GM19455 (cell line): ENCODE data around the gene MAP4.

ENCODE experiments used
- ATAC-seq: cut with Tn5 transposase; IDR thresholded peaks from one replicate; pipeline ENCODE4 v1.9.1; 2021; ENCODE audit not compliant: unreplicated experiment

MAP4 gene

DNA sequence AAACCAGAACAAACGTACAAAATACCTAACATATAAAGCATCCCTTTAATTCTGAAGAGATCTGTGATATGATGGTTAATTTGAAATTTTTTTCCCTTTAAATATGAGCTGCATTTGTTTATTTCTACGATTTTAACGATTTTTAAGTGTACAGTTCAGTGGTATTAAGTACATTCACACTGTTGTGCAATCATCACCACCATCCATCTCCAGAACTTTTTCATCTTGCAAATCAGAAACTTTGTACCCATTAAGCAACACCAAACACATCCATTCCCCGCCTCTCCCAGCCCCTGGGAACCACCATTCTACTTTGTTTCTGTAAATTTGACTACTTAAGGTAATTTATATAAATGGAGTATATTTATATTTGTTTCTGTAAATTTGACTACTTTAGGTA lies 51.5 kb downstream of the MAP4 start:
- no peak for ATAC-seq

DNA sequence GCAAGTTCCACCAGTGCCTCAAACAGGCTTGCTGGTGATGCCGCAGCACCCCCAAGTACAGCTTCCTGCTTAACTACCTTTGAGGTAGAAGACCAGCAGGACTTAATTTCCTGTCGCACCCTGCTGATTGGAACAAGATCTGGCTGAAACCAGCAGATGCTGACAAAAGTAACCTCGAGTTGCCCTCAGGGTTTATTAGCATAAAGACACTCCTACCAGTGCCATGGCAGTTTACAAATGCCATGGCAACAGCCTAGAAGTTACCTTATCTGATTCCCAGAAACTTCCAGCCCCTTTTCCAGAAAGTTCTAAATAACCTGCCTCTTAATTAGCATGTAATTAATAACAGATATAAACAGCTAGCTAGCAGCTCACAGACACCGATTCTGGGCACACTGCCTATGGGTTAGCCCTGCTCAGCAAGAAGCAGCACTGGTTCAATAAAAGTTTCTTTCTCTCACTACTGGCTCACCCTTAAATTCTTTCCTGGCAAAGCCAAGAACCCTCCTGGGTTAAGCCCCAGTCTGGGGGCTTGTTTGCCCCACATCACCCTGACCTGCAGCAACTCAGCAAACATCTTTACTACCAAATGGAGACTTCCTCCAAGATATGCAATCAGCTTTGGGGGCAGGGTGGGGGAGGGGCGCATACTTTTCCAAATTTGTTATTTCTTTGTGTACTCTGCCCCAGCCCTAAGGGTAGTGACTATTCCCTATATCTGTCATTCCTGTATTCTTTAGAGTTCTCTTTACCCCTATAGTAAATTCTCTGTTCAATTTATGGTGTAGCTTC lies 54.2 kb downstream of the MAP4 start:
- ATAC-seq: no peak

DNA sequence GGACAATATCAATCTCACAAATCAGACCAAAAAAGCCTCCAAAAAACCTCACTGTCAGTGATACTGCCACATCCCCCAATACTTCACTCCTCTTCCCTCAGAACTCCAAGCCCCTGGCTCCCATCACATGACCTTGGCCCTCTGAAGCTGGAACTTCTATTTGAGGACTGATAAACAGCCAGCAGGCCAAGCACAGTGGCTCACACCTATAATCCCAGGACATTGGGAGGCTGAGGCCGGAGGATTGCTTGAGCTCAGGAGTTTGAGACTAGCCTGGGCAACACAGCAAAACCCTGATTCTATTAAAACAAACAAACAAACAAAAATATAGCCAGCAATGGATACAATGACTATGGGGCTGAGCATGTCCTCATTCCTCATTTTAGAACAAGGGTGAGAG lies 55.2 kb downstream of the MAP4 start:
- ATAC-seq: no peak

DNA sequence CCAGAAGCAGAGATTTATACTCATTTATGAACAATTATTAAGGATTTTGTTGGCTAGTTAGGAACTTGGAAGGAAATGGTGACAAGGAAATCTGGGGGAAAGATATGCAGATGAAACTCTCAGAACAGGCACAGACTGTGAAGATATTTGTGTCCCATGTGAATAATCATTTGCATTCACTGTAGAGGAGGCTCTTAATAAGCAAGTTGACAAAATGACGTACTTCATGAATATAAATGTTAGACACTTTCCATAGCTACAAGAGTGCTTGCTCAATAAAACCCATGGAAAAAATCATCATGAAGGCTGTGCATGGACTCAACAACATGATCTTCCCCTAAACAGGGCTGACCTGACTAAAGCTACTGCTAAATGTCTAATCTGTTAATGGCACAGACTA lies 59.7 kb downstream of the MAP4 start:
- ATAC-seq: no peak

DNA sequence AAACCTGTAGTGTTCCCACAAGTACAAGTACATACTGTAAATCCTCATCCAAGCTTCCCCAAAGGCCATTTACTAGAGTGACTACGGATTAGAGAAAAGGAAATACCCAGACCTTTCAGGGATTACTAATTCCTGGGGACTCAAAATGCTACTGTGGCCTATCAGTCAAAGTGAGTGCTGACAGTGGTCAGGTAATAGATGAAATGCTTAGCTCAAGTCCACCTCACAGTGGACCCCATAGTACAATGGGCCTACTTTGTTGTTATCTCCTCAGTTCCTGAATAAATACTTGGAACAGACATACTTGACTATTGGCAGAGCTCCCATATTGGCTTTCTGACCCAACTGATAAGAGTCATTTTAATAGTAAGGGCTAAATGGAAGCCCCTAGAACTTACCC lies 61.6 kb downstream of the MAP4 start:
- ATAC-seq: no peak

DNA sequence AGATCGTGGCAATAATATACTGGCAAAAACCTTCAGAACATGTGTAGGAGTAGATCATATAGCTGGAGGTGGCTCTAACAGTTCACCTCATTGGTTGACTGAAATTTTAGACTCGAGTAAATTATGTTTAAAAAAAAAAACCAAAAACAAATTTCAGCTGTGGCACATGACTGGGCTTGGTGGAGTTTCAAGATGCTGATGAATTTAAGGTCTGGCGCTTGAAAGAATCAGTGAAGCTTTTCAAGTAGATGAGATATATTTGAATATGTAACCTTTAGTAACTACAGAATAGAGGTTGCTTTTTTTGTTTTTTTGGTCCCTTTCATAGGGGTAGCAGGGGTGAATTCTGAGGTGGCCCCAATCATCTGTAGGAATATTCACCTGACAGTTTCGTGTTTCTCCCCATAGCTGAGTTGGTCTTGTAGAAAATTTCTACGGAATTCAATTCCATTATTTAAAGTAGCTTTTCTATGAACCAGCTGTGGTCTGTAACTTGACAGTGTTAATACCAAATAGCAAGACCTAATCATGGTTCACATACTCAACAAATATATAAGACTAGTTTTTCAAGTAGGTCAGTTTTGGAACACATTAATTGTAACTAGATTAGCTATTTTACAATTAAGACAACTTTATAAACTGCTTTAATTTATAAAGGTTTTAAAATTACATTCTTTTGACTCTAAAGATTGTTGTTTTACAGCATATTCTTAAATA lies 65.6 kb downstream of the MAP4 start:
- ATAC-seq: no peak

DNA sequence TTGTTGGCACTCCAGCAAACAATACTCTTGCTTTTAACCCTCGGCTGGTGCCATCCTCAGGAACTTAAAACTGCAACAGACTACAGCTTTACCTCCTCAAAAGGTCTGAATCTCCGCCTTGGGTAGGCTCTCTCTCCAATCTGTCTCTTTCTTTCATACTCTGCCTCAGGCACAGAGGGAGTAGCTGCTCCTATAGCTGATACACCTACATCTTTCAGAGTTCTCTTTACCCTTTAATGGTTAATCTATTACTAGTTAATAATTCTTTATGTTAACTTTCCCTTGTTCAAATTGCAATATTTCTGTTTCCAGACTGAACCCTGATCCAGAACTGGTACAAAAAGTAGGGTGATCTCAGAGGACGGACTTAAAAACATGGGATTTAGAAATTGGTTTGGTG lies 66.2 kb downstream of the MAP4 start:
- ATAC-seq: no peak

DNA sequence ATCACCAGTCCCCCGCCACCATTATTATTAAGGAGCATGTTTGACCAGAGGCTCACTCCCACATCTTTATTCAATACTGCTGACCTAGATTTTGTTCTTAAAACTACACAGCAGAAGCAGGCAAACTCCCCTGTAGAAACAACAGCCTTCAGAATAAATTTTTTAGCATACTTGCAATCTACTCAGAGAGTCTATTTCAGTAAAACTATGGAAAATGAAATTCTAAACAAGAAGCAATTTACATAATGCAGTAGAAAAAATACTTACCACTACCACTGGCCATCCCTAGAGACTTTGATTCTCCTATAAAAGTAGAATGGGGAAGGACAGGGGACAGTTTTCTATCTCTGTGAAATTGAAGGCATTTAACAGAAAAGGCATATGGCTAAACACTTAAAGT lies 76.0 kb downstream of the MAP4 start:
- no peak for ATAC-seq

DNA sequence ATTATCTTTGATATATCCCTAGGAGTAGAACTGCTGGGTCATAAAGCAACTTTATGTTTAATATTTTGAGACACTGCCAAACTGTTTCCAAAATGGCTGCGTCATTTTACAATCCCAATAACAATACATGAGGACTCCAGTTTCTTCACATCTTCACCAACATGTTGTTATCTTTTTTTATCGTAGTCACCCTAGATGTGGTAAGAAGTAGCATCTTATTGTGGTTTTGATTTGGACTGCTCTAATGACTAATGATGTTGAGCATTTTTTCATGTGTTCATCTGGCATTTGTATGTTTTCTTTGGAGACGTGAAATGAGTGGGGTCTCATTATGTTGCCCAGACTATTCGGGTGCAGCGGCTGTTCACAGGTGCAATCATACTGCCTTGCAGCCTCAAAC lies 83.8 kb downstream of the MAP4 start:
- ATAC-seq: no peak

DNA sequence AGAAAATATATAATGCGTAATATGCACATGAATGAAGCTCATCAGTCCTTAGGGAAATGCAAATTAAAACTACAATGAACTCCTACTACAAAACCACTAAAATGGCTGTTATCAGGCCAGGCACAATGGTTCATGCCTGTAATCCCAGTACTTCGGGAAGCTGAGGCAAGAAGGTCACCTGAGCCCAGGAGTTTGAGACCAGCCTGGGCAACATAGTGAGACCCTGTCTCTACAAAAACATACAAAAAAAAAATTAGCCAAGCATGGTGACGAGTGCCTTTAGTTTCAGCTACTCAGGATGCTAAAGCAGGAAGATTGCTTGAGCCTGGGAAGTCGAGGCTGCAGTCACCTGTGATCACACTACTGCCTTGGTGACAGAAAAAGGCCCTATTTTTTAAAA lies 85.2 kb downstream of the MAP4 start:
- no peak for ATAC-seq

DNA sequence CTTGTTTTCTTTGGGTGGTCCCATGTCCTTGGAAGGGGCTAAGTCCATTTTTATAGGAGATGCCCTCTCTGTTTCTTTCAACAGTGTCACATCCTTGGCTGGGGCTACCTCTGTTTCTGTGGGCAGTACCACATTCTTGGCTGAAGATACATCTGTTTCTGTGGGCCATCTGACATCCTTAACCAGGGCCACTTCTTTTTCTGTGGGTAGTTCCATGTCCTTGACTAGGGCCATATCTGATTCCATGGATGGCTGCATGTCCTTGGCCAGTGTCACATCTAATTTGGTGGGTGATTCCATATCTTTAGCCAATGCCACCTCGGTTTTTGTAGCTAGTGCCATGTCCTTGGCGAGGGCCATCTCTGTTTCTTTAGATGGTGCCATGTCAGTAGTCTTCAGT lies 99.5 kb downstream of the MAP4 start:
- ATAC-seq: no peak

DNA sequence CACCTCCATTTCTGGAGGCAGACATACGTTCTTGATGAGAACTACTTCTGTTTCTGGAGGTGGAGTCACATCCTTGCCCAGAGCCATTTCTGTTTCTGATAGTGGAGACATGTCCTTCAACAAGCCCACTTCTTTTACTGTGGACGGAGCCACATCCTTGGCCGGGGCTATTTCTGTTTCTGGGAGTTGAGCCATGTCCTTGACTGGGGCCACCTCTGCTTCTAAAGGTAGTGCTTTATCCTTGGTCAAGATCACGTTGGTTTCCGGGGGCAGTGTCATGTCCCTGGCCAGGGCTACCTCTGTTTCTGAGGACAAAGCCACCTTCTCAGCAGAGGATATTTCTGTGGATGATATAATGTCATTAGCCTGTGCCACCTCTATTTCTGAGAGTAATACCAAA lies 100.0 kb downstream of the MAP4 start:
- ATAC-seq: no peak

DNA sequence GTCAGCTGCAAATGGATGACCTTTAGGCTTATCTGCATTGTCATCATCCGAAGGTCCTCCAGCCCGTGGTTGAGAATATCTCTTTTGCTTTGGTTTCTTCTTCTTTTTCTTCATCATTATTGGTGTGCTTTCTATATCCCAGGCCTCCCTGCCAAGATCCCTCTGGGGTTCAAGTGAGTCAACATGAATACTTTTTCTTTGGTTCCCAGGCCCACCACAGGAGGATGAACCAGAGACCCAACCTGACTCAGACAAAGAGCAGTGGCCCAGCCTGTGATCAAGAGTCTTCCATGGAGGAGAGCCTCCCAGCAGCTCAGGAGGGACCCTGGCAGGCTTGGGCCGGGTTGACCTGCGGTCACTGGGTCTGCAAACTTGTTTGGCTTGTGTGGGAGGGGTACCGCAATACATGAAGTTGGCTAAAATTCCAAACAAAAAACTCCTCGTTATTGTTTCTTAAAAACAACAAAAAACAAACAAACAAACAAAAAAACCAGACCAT lies 104.2 kb downstream of the MAP4 start:
- ATAC-seq: no peak

DNA sequence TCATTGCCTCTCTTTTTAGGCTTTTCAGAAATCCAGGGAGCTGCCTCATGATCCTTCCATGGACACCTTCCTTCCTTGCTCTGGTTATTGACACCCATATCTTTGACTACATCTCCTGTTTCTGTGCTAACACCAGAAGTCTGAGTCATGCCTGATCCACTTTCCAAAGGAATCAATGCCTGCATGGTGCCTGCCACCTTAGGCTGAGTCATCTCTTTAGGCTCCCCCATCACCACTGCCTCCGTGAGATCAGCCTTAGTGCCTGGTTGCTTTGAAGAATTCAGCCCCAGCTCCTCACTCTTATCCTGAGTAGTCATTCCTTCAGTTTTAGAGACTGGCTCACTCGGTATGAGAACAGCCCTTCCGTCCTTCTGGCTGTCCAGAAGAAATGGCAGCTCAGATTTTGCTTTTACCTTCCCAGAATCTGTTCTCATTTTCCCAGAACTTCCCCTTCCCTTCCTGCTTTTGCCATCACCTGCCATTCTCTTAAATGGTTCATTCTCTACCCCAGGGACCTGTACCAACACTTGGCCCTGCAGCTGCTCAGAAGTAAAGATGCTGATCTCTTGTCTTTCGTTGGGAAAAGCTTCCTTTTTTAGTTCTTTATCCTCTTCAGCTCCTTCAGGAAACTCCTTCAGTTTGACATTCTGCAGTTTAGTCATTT lies 105.3 kb downstream of the MAP4 start:
- ATAC-seq: no peak

DNA sequence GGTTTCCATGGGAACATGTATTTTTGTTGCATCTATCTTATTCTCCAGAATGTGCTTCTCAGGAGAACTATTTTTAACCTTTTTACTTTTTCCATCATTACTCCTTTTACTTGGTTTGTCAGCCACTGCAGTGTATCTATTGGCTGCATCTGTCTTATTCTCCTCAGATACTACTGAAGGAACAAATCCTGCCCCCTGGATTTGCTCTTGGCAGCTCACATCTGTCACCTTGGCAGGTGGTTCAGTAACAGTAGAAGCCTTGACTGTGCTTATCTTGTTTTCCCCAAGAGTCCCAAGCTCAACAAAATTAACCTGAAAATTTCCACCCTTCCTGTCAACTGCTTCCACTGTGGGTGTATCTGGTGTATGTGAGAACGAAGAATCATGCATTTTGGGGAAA lies 106.0 kb downstream of the MAP4 start:
- no peak for ATAC-seq

DNA sequence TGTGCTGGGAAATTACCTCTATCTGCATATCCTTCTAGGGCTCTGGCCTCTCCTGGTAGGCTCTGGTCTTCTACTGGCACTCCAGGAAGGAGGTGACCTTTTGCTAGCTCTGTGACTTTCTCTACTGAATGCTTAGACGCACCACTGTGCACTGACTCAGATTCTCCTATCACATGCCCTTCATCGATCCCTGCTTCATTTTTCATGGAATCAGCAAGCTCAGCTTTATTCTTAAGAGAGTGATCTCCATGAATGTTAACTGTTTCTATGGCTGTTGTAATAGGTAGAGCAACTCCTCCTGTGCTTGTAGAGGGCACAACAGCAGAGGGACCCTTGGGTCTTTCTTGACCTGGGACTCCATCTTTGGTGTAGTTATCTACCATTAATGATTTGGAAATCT lies 106.6 kb downstream of the MAP4 start:
- ATAC-seq: no peak

DNA sequence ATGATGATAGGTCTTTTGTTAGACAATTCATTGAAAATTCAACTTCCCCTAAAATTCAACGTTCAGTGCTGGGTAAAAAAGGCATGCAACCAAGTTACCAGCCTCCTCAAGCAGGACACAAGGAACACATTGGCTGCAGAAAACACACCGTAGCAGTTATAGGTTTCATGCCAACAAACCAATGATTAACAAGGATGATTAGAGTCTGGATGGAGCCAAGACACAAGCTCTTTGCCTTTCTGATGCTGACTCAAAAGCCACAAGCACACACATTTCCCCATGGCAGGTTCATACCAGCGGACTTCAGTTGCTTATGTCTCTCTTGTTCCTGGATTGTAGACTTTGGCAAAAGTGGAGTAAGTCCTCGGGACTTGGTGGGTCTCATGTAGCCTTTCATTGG lies 107.5 kb downstream of the MAP4 start:
- ATAC-seq: no peak

DNA sequence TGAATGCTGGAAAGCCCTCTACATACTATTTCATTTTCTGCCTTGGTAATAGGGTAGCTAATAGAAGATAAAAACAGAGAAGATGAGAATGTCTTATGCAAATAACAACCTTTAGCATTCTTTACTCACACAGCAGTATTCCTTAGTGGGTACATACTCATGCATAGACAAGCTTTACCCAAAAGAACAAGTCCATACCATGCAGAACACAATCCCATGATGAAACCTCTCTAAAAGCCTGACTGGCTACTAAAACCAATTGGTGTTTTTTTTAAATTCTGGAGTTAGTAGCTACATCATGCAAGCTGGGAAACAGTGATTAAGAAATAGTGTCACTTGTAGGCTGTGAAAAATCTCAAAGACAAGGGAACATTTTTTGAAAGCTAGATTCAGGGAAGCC lies 108.4 kb downstream of the MAP4 start:
- ATAC-seq: no peak

DNA sequence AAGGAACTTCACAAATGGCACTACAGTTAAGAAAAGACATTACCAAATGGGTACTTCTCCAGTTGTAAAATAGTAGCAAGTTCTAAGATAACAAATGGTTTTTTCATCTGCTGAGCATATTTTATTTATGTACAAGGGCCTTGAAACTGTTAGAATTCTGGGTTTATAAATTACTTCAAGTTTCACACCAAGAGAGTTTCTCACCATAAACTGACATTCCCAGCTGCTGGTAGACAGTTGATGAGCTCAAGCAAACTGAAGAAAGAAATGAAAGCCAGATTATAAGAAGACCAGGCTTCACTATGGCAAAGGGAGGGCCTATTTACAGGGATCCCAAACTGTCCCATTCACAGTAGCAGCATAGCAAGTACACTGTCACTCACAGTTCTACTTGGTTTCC lies 113.5 kb downstream of the MAP4 start:
- ATAC-seq: no peak

DNA sequence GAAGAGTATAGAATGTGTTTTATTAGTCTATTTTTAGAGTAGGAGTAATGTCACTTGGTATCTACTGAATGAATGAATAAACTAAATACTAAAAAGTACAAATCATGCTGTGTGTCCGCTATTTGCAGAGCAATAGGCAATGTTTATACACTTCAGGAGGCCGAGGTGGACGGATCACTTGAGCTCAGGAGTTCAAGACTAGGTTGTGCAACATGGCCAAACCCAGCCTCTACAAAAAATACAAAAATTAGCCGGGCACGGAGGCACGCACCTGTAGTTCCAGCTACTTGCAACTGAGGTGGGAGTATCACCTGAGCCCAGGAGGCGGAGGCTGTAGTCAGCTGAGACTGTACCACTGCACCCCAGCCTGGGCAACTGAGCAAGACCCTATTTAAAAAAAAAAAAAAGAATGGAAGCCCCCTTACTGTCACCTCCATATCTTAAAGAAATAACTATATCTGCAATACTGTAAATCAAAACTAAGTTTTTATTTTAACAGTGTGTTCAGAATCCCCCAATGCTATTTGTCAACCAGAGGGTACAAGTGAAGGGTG lies 114.9 kb downstream of the MAP4 start:
- no peak for ATAC-seq

DNA sequence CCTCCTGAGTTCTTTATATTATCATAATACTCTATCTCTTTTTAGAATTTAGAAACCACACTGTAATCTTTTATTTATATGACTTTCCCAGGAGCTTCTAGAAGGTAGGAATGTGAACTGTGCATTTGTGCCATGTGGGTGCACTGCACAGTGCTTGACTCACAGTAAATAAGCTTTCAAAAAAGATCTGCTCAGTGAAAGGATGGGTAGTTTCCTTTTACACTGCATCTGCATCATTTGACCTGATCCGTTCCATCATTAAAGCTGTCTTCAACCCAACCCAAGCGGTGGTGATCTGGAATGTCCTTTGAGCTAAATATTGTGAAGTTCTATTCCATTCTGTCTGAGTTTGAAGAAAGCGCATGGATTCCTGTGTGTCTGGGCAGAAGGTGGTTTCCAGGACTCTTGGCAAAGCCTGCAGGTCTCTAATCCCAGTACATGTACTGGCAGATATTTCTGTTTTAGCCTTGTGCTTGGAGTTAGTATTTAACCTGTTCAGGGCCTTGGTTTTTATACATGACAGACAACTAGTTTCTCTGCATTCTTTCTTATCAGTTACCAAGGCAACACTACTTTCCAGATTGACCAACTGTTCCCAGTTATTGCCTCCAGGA lies 116.6 kb downstream of the MAP4 start:
- ATAC-seq: no peak
